Osteocyte (in vitro differentiated cells): ENCODE measurements around the gene ITGB8. TPM values are rescaled to one million over a fixed set of nuclear protein-coding genes. Genes with fewer than 3 reads are reported as not detected.

ENCODE experiments used
- DNase-seq: peaks from one replicate; pipeline ENCODE4 v3.0.0; 2021; ENCODE audit warnings: mixed read lengths; ENCODE audit not compliant: unreplicated experiment; ENCODE audit errors: extremely low spot score
- H3K27ac Mint-ChIP-seq: one replicate; pipeline ENCODE4 v1.8.0; 2021; ENCODE audit warnings: mild to moderate bottlenecking, mixed read lengths; ENCODE audit not compliant: unreplicated experiment
- H3K27me3 Mint-ChIP-seq: one replicate; pipeline ENCODE4 v1.8.0; 2021; ENCODE audit warnings: mixed read lengths; ENCODE audit not compliant: unreplicated experiment
- H3K36me3 Mint-ChIP-seq: one replicate; pipeline ENCODE4 v1.8.0; 2021; ENCODE audit warnings: mixed read lengths; ENCODE audit not compliant: unreplicated experiment
- H3K4me1 Mint-ChIP-seq: one replicate; pipeline ENCODE4 v1.8.0; 2021; ENCODE audit warnings: mixed read lengths; ENCODE audit not compliant: unreplicated experiment
- H3K4me3 Mint-ChIP-seq: one replicate; pipeline ENCODE4 v1.8.0; 2021; ENCODE audit warnings: mild to moderate bottlenecking, moderate library complexity, mixed read lengths; ENCODE audit not compliant: unreplicated experiment
- H3K9me3 Mint-ChIP-seq: one replicate; pipeline ENCODE4 v1.8.0; 2021; ENCODE audit warnings: mixed read lengths; ENCODE audit not compliant: unreplicated experiment
- CTCF ChIP-seq: fragments of 200-600 bp; sonication (generic); IDR thresholded peaks from 2 replicates; pipeline ENCODE4 v1.5.0; 2021; ENCODE audit warnings: antibody characterized with exemption, mild to moderate bottlenecking, moderate library complexity
- total RNA-seq: library from RNA; stranded (reverse); gene quantifications from 2 replicates; pipeline ENCODE4 v1.2.1, GENCODE V29; 2021

ITGB8 gene
- total RNA-seq, 1 donor from 2014 or later: 2.4 TPM

- no peak overlapping the region for H3K4me3 Mint-ChIP-seq
- TF ChIP-seq CTCF: no peak
- H3K9me3 Mint-ChIP-seq: no peaks in the 10 kb centered on the region
- H3K27ac Mint-ChIP-seq: no peak overlapping the region
- peaks cover 9% of the 10 kb centered on the region for H3K4me1 Mint-ChIP-seq
- no peaks in the 10 kb centered on the region for H3K36me3 Mint-ChIP-seq
- H3K27me3 Mint-ChIP-seq: no peaks in the 10 kb centered on the region
- no peak for DNase-seq
Measured at GRCh38 chr7:20287317-20287716, 43.4 kb upstream of the ITGB8 start.

- no peak overlapping the region for H3K4me3 Mint-ChIP-seq
- DNase-seq: no peak
Measured at GRCh38 chr7:20288036-20288435, 42.7 kb upstream of the ITGB8 start.

GRCh38 chr7:20290505-20291111 lies 40.1 kb upstream of the ITGB8 start:
- H3K9me3 Mint-ChIP-seq: peaks cover 10% of the 10 kb centered on the region
- H3K27me3 Mint-ChIP-seq: no peaks in the 10 kb centered on the region
- no peak for TF ChIP-seq CTCF
- peaks cover 1% of the 10 kb centered on the region for H3K36me3 Mint-ChIP-seq
- no peak for DNase-seq
- H3K4me3 Mint-ChIP-seq: no peak overlapping the region
- H3K27ac Mint-ChIP-seq: no peak overlapping the region
- H3K4me1 Mint-ChIP-seq: peaks cover 15% of the 10 kb centered on the region

More at GRCh38 chr7:20288036-20288435, 42.7 kb upstream of the ITGB8 start:
- Mint-ChIP-seq H3K9me3 (no peaks in the 10 kb centered on the region), H3K27ac (no peak overlapping the region), H3K27me3 (no peaks in the 10 kb centered on the region), H3K4me1 (peaks cover 12% of the 10 kb centered on the region), H3K36me3 (no peaks in the 10 kb centered on the region)
- TF ChIP-seq CTCF: no peak

- Mint-ChIP-seq H3K4me1 (peaks cover 10% of the 10 kb centered on the region), H3K36me3 (peaks cover 5% of the 10 kb centered on the region), H3K9me3 (peaks cover 15% of the 10 kb centered on the region), H3K4me3 (no peak overlapping the region), H3K27ac (no peak overlapping the region), H3K27me3 (no peaks in the 10 kb centered on the region)
- TF ChIP-seq CTCF: no peak
- no peak for DNase-seq
Measured at GRCh38 chr7:20293336-20293735, 37.4 kb upstream of the ITGB8 start.

GRCh38 chr7:20296444-20296843 lies 34.3 kb upstream of the ITGB8 start:
- no peak for TF ChIP-seq CTCF
- H3K9me3 Mint-ChIP-seq: peaks cover 15% of the 10 kb centered on the region
- H3K36me3 Mint-ChIP-seq: peaks cover 5% of the 10 kb centered on the region
- H3K27ac Mint-ChIP-seq: no peak overlapping the region
- no peak overlapping the region for H3K4me3 Mint-ChIP-seq
- peaks cover 32% of the 10 kb centered on the region for H3K4me1 Mint-ChIP-seq
- DNase-seq: no peak
- H3K27me3 Mint-ChIP-seq: no peaks in the 10 kb centered on the region
